Coronary artery (tissue), 2 donors: Measurements from ENCODE around the gene CCDC172.
"Not testable (repeated sequence)": the region's sequence is repeated elsewhere in the genome, so short reads cannot be mapped to it uniquely, and the experiment has no call there.

ENCODE experiments used
- DNase-seq: peaks from one replicate; pipeline ENCODE4 v3.0.0-alpha.2; 2017; ENCODE audit warnings: low spot score
- H3K27ac ChIP-seq, 2 donors: fragments of 200-600 bp; sonication (generic); one replicate each; pipeline ENCODE4 v1.5.1; 2016 to 2019
- H3K4me3 ChIP-seq: fragments of 200-600 bp; sonication (generic); 2 replicates; pipeline ENCODE4 v1.5.1; 2016; ENCODE audit warnings: mild to moderate bottlenecking, moderate library complexity
- TF ChIP-seq, protein P1 (sequence below): fragments of 200-600 bp; sonication (generic); IDR thresholded peaks from one replicate; pipeline ENCODE4 v1.5.1; 2019; ENCODE audit warnings: antibody characterized with exemption

The CCDC172 gene

DNA sequence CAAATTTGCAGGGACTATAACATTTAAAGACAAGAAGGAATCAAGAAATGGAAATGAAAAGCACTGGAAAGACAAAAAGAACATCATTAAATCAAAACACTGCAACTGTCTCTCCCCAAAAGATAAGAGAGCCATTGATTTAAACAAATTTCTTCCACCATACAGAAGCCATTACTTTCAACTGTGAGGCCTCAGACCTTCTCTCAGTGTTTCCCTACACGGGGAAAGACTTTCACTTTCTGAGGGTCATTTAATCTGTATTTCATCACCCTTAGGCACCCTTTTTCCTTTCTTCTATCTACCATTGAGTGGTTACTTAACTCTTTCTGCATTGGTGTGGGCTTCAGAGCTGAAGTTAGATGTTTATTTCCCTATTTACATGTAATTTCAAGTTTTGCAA is 47.5 kb downstream of the CCDC172 start:
- no peak for DNase-seq
- Histone ChIP-seq H3K4me3 (no peak overlapping the region), H3K27ac (no peak overlapping the region)
- TF ChIP-seq, protein P1, sequence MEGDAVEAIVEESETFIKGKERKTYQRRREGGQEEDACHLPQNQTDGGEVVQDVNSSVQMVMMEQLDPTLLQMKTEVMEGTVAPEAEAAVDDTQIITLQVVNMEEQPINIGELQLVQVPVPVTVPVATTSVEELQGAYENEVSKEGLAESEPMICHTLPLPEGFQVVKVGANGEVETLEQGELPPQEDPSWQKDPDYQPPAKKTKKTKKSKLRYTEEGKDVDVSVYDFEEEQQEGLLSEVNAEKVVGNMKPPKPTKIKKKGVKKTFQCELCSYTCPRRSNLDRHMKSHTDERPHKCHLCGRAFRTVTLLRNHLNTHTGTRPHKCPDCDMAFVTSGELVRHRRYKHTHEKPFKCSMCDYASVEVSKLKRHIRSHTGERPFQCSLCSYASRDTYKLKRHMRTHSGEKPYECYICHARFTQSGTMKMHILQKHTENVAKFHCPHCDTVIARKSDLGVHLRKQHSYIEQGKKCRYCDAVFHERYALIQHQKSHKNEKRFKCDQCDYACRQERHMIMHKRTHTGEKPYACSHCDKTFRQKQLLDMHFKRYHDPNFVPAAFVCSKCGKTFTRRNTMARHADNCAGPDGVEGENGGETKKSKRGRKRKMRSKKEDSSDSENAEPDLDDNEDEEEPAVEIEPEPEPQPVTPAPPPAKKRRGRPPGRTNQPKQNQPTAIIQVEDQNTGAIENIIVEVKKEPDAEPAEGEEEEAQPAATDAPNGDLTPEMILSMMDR, result no peak

DNA sequence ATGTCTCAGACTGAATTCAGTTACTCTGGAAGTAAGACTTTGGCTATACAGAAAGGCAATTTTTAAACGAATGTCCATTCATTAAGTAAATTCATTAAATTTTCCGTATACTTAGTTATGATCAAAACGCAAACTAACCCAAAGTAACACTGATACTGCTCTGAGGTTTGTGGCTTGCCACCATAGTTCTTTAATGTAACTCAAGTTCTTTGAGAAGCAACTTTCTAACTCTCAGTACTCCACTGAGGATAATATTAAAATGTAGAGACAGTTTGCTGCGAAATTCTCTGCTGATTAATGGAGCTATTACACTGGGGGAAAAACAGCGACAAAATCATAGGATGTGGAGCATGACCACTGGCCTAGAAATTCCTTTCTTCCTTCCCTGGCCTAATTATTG is 58.0 kb downstream of the CCDC172 start:
- no peak overlapping the region for H3K27ac ChIP-seq
- H3K4me3 ChIP-seq, result no peak overlapping the region
- TF ChIP-seq, protein P1, result no peak
- DNase-seq, result no peak

DNA sequence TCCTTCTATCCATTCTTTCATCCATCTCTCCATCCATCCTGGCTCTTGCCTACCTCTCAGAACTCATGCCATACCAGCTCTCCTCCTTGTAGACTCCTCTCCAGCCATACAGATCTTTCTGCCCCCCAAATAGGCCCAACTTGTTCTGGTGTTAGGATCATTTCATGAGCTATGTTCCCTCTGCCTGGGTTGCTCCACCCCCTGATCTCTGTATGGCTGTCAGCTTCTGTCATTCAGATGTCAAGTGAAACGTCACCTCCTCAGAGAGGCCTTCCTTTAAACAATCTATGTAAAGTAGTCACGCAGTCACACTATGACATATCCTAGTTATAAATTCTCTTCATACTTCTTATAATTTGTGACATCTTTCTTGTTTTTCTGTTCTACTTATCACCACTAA is 61.1 kb downstream of the CCDC172 start:
- H3K4me3 ChIP-seq, result no peak overlapping the region
- DNase-seq, result no peak
- TF ChIP-seq, protein P1, result no peak
- no peak overlapping the region for H3K27ac ChIP-seq

DNA sequence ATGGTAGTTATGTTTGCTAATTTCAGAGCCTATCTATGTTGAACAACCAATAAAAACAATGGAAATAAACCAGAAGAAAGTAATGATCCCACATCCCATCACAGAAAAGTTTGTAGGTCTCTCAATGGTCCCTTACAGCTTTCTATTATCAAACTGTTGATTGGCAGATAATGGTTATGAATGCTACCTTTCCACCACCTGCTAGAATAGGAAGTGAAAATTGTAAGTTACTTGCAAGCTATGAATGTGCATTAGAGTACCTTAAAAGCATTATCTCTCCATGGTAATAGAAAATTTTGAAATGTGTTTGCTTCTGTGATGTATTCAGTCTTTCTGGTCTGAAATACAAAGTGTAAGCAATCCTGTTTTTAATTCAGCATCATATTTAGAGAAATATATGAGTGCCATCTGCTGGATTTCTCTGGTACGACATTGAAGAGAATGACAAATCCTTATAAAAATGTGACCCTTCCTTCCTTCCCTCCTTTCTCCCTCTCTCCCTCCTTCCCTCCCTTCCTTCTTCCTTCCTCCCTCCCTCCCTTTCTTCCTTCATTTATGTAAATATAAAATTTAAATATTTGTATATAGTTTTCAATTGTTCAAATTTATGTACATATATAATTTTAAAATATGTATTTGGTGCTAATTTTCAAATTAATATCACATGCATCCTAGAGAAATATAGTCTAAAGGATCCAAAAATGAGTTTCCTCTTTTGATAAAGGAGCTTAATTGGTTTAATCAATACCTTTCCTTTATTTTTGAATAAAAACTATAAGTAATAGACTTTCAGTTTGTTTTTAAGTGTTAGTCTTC is 62.0 kb downstream of the CCDC172 start:
- TF ChIP-seq, protein P1, result peak; percentile 33

DNA sequence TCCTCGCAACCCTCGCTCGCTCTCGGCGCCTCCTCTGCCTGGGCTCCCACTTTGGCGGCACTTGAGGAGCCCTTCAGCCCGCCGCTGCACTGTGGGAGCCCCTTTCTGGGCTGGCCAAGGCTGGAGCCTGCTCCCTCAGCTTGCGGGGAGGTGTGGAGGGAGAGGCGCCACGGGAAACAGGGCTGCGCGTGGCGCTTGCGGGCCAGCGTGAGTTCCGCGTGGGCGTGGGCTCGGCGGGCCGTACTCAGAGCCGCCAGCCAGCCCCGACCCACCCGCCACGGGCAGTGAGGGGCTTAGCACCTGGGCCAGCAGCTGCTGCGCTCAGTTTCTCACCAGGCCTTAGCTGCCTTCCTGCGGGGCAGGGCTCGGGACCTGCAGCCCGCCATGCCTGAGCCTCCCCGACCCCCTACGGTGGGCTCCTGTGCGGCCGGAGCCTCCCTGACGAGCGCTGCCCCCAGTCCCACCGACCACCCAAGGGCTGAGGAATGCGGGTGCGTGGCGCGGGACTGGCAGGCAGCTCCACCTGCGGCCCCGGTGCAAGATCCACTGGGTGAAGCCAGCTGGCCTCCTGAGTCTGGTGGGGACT is 69.1 kb downstream of the CCDC172 start:
- not testable (repeated sequence) for DNase-seq, H3K4me3 ChIP-seq, H3K27ac ChIP-seq

More for the DNA sequence above, 62.0 kb downstream of the CCDC172 start:
- no peak for DNase-seq
- no peak overlapping the region for H3K4me3 ChIP-seq
- H3K27ac ChIP-seq, result no peak overlapping the region

DNA sequence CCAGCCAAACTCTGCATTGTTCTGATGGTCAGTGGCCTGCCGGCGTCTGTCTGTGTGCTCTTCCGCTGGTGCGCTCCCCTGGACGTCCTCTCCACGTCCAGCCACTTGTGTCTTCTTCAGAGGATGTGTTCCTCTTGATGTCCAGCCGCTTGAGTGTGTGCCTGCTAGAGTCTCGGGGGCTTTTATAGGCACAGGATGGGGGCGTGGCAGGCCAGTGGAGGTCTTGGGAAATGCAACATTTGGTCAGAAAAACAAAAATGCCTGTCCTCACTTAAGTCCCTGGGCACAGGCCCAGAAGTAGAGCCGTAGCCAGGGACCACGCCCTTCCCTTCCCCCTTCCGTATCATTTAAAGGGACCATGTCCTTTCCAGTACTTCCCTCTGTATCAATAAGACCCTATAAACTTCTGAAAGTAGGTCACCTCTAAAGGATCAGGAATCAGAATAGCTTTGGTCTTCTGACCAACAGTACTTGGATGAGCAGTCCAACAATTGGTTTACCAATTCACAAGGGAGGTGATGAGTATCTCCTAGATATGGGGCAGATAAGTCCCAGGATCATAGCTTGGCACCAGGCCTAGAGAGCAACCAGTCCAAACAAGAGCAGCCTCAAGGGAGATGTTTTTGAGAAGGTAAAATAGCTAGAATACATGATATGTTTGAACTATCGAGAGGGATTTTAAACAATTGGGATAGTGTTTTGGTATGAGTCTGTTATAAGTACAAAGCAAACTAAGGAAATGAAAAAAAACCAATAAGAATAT is 71.2 kb downstream of the CCDC172 start:
- H3K4me3 ChIP-seq, result no peak overlapping the region
- TF ChIP-seq, protein P1, result no peak
- H3K27ac ChIP-seq, result no peak overlapping the region
- no peak for DNase-seq

DNA sequence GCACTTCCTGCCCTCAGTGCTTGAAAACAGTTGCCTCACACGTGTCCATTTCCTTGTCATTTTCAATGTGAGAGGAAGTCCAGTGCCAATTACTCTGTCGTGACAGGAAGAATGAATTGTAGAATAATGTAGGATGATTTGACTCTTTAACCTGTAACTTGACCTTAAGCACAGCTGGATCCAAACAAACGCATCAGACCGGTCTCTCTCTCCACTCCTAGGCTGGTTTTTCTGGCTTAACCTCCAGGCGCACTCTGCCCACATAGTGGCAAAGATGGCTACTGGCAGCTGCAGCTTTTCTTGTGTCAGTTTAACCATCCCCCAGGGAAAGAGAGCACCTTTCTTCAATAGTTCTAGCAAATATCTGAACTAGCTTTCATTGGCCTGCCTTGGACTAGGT is 74.0 kb downstream of the CCDC172 start:
- TF ChIP-seq, protein P1, result no peak
- no peak for DNase-seq
- no peak overlapping the region for H3K4me3 ChIP-seq
- no peak overlapping the region for H3K27ac ChIP-seq
